ENCODE data around the gene UBXN10.

DNA sequence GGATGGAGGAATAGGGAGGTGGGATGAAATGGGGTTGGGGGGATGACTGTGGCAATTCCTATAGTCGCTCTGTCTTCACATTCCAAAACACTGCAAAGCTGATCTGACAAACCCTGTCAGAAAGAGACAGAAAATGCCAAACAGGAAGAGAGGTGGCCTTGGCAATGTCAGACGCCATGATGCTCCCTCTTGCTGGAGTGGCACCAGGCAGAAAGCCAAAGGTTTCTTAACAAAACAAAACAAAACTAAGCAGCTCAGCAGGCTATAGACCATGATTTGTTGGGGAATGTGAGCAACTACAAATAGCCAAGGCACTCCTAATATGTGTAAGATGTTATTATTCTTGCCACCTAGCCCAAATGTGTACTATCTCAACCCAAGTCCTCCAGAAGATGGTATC lies 43.3 kb downstream of the UBXN10 start:
- TF ChIP-seq, protein P1, sequence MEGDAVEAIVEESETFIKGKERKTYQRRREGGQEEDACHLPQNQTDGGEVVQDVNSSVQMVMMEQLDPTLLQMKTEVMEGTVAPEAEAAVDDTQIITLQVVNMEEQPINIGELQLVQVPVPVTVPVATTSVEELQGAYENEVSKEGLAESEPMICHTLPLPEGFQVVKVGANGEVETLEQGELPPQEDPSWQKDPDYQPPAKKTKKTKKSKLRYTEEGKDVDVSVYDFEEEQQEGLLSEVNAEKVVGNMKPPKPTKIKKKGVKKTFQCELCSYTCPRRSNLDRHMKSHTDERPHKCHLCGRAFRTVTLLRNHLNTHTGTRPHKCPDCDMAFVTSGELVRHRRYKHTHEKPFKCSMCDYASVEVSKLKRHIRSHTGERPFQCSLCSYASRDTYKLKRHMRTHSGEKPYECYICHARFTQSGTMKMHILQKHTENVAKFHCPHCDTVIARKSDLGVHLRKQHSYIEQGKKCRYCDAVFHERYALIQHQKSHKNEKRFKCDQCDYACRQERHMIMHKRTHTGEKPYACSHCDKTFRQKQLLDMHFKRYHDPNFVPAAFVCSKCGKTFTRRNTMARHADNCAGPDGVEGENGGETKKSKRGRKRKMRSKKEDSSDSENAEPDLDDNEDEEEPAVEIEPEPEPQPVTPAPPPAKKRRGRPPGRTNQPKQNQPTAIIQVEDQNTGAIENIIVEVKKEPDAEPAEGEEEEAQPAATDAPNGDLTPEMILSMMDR (IDR thresholded peaks at IDR 0.05): no peak
- TF ChIP-seq POLR2A (IDR thresholded peaks at IDR 0.05): no peak
